Measurements from ENCODE around the gene UBL4B.
"Not testable (repeated sequence)": the region's sequence is repeated elsewhere in the genome, so short reads cannot be mapped to it uniquely, and the experiment has no call there.

Gene UBL4B

GRCh38 chr1:110112143-110112542 lies at the start of gene UBL4B:
Gene UBL4B (plus strand): TSS chr1:110112443. CDS start chr1:110112535, 92 bp downstream.
- no peak for DNase-seq

- DNase-seq: no peak
Measured at GRCh38 chr1:110062612-110063011, 49.6 kb upstream of the UBL4B start.

- no peak for DNase-seq
Measured at GRCh38 chr1:110063781-110064180, 48.5 kb upstream of the UBL4B start.

- no peak for DNase-seq
Measured at GRCh38 chr1:110064576-110065337, 47.5 kb upstream of the UBL4B start.

GRCh38 chr1:110065841-110066240 lies 46.4 kb upstream of the UBL4B start:
- no peak for DNase-seq

- no peak for DNase-seq
Measured at GRCh38 chr1:110067479-110067892, 44.8 kb upstream of the UBL4B start.

GRCh38 chr1:110067893-110068645 lies 44.2 kb upstream of the UBL4B start:
- no peak for DNase-seq

GRCh38 chr1:110068646-110069403 lies 43.4 kb upstream of the UBL4B start:
- no peak for DNase-seq

GRCh38 chr1:110069404-110070281 lies 42.6 kb upstream of the UBL4B start:
- no peak for DNase-seq

- no peak for DNase-seq
Measured at GRCh38 chr1:110070282-110070669, 42.0 kb upstream of the UBL4B start.

- no peak for DNase-seq
Measured at GRCh38 chr1:110070671-110071242, 41.5 kb upstream of the UBL4B start, which contains the start of gene ALX3. Gene ALX3 (minus strand): TSS chr1:110070672. CDS start chr1:110070612, 60 bp downstream.

GRCh38 chr1:110074166-110074565 lies 38.1 kb upstream of the UBL4B start:
- no peak for DNase-seq

- DNase-seq: no peak
Measured at GRCh38 chr1:110076789-110077500, 35.3 kb upstream of the UBL4B start.

GRCh38 chr1:110079995-110080394 lies 32.2 kb upstream of the UBL4B start:
- not testable (repeated sequence) for DNase-seq

- DNase-seq: no peak
Measured at GRCh38 chr1:110081061-110081460, 31.2 kb upstream of the UBL4B start.

GRCh38 chr1:110082477-110082876 lies 29.8 kb upstream of the UBL4B start:
- DNase-seq: no peak

- no peak for DNase-seq
Measured at GRCh38 chr1:110083061-110083865, 29.0 kb upstream of the UBL4B start.

- DNase-seq: no peak
Measured at GRCh38 chr1:110083866-110084226, 28.4 kb upstream of the UBL4B start.
